Upper lobe of left lung (tissue), 4 donors: ENCODE results near the gene ACTRT3.

Experiments
- CTCF ChIP-seq, 6 experiments: fragments of 450-650 bp in 4 of 6; fragments of 200-600 bp in 2 of 6; sonication (generic) in 2 of 6; IDR thresholded peaks; one replicate each; pipeline ENCODE4 v1.5.1; 2016 to 2019; ENCODE audit warnings: antibody characterized with exemption in 6 of 6
- EP300 ChIP-seq, 4 donors: sonication (generic); formaldehyde crosslinking; IDR thresholded peaks; one replicate each; pipeline ENCODE4 v1.5.1; 2017; ENCODE audit warnings: antibody characterized with exemption in 4 of 4, control low read depth in 2 of 4
- POLR2A ChIP-seq, 4 donors: fragments of 450-650 bp; IDR thresholded peaks; one replicate each; pipeline ENCODE4 v1.5.1; 2016 to 2017; ENCODE audit warnings: antibody characterized with exemption in 4 of 4, mild to moderate bottlenecking in 2 of 4
- POLR2AphosphoS5 ChIP-seq, 2 donors: sonication (generic); formaldehyde crosslinking; IDR thresholded peaks; one replicate each; pipeline ENCODE4 v1.5.1; 2017; ENCODE audit warnings: antibody characterized with exemption in 2 of 2

- TF ChIP-seq CTCF (IDR thresholded peaks at IDR 0.05) (no peak), POLR2AphosphoS5 (IDR thresholded peaks at IDR 0.05) (no peak), EP300 (IDR thresholded peaks at IDR 0.05) (no peak), POLR2A (IDR thresholded peaks at IDR 0.05) (no peak)
Observed at GRCh38 chr3:169813278-169813677, 43.9 kb upstream of the ACTRT3 start.
